ENCODE measurements around the gene ATAD3B.

Gene ATAD3B

GRCh38 chr1:1432274-1432950 lies 39.2 kb upstream of the ATAD3B start:
- Histone ChIP-seq H3K9ac (ENCODE audit: low read length) (no peak overlapping the region), H3F3A (ENCODE audit: insufficient read depth, low read length) (no peaks in the 10 kb centered on the region), H3K4me1 (ENCODE audit: insufficient read depth, low read length, severe bottlenecking) (no peaks in the 10 kb centered on the region), H3K36me3 (ENCODE audit: insufficient read depth, low read length) (no peaks in the 10 kb centered on the region), H2AFZ (ENCODE audit: low read length) (no peak overlapping the region), H3K27ac (ENCODE audit: low read depth, low read length, poor library complexity, severe bottlenecking) (no peak overlapping the region), H3K4me3 (ENCODE audit: low read depth, low read length, poor library complexity, severe bottlenecking) (no peak overlapping the region), H3K4me2 (ENCODE audit: low read length) (no peak overlapping the region), H3K9me2 (ENCODE audit: low read depth, low read length) (no peaks in the 10 kb centered on the region), H3K79me2 (ENCODE audit: insufficient read depth, low read length) (no peaks in the 10 kb centered on the region), H3K27me3 (ENCODE audit: insufficient read depth, low read length) (peaks cover 7% of the 10 kb centered on the region; the same call in 1 of the 2 replicates), H3K9me3 (ENCODE audit: low read length) (no peaks in the 10 kb centered on the region), H4K20me1 (ENCODE audit: insufficient read depth, low read length) (no peaks in the 10 kb centered on the region)
- TF ChIP-seq CTCF (IDR thresholded peaks at IDR 0.05; ENCODE audit: low read length) (no peak), EZH2 (IDR thresholded peaks at IDR 0.05; ENCODE audit: borderline replicate concordance, low read length) (no peak)

- Histone ChIP-seq H3K4me1 (ENCODE audit: insufficient read depth, low read length, severe bottlenecking) (no peaks in the 10 kb centered on the region), H3K27ac (ENCODE audit: low read depth, low read length, poor library complexity, severe bottlenecking) (no peak overlapping the region)
Measured at GRCh38 chr1:1432951-1433803, 38.4 kb upstream of the ATAD3B start.

DNA sequence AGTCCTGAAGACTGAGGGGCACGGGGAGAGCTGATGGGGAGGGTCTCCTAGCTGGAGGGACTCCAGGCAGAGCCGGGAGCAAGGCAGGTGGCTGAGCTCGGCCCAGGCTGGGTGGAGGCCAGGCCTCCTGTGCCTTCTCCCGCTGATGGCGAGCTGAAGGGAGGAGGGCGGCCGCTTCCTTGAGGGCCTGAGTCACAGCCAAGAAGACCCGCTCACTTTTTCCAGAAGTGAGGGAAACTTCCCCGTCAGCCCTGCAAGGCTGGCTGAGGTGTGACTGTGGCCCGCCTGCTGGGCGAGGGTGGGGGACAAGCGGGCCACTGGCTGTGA lies 37.8 kb upstream of the ATAD3B start:
- Histone ChIP-seq H4K20me1 (ENCODE audit: insufficient read depth, low read length) (no peaks in the 10 kb centered on the region), H3K36me3 (ENCODE audit: insufficient read depth, low read length) (no peaks in the 10 kb centered on the region), H3K4me1 (ENCODE audit: insufficient read depth, low read length, severe bottlenecking) (no peaks in the 10 kb centered on the region), H3K4me3 (ENCODE audit: low read depth, low read length, poor library complexity, severe bottlenecking) (no peak overlapping the region), H3F3A (ENCODE audit: insufficient read depth, low read length) (no peaks in the 10 kb centered on the region), H2AFZ (ENCODE audit: low read length) (no peak overlapping the region), H3K27ac (ENCODE audit: low read depth, low read length, poor library complexity, severe bottlenecking) (no peak overlapping the region), H3K9ac (ENCODE audit: low read length) (no peak overlapping the region), H3K79me2 (ENCODE audit: insufficient read depth, low read length) (no peaks in the 10 kb centered on the region), H3K9me2 (ENCODE audit: low read depth, low read length) (no peaks in the 10 kb centered on the region), H3K27me3 (ENCODE audit: insufficient read depth, low read length) (peaks cover 7% of the 10 kb centered on the region; the same call in 1 of the 2 replicates), H3K4me2 (ENCODE audit: low read length) (no peak overlapping the region), H3K9me3 (ENCODE audit: low read length) (no peaks in the 10 kb centered on the region)
- TF ChIP-seq EZH2 (IDR thresholded peaks at IDR 0.05; ENCODE audit: borderline replicate concordance, low read length) (no peak), CTCF (IDR thresholded peaks at IDR 0.05; ENCODE audit: low read length) (no peak)

More at GRCh38 chr1:1432951-1433803, 38.4 kb upstream of the ATAD3B start:
- H2AFZ ChIP-seq (ENCODE audit: low read length), result no peak overlapping the region
- H3K79me2 ChIP-seq (ENCODE audit: insufficient read depth, low read length), result no peaks in the 10 kb centered on the region
- no peaks in the 10 kb centered on the region for H3K36me3 ChIP-seq (ENCODE audit: insufficient read depth, low read length)
- H3K9me2 ChIP-seq (ENCODE audit: low read depth, low read length), result no peaks in the 10 kb centered on the region
- no peak overlapping the region for H3K4me2 ChIP-seq (ENCODE audit: low read length)
- no peak overlapping the region for H3K9ac ChIP-seq (ENCODE audit: low read length)
- H4K20me1 ChIP-seq (ENCODE audit: insufficient read depth, low read length), result no peaks in the 10 kb centered on the region
- no peaks in the 10 kb centered on the region for H3K9me3 ChIP-seq (ENCODE audit: low read length)
- H3F3A ChIP-seq (ENCODE audit: insufficient read depth, low read length), result no peaks in the 10 kb centered on the region
- H3K27me3 ChIP-seq (ENCODE audit: insufficient read depth, low read length), result peaks cover 7% of the 10 kb centered on the region; the same call in 1 of the 2 replicates
- TF ChIP-seq CTCF (IDR thresholded peaks at IDR 0.05; ENCODE audit: low read length) (no peak), EZH2 (IDR thresholded peaks at IDR 0.05; ENCODE audit: borderline replicate concordance, low read length) (no peak)
- no peak overlapping the region for H3K4me3 ChIP-seq (ENCODE audit: low read depth, low read length, poor library complexity, severe bottlenecking)

Measured in OCI-LY1 (cell line).